ENCODE results near the gene LHX6.

- TF ChIP-seq GATA2 (IDR thresholded peaks at IDR 0.05; ENCODE audit: low read depth, low read length) = no peak
- no peak for TF ChIP-seq GATA3 (IDR thresholded peaks at IDR 0.05; ENCODE audit: low read depth, low read length)
Measured at GRCh38 chr9:122215663-122216062, 13.1 kb downstream of the LHX6 start.

All from SH-SY5Y (cell line).